Loucy (cell line): ENCODE data around the gene FRMD4A.

Experiments used
- H2AFZ ChIP-seq: fragments of 200-600 bp; sonication (generic); 2 replicates; pipeline ENCODE4 v1.6.0; 2016; ENCODE audit warnings: antibody characterized with exemption, mild to moderate bottlenecking, low read length, moderate library complexity
- H3F3A ChIP-seq: fragments of 200-600 bp; 2 replicates; pipeline ENCODE4 v1.6.0; 2016; ENCODE audit warnings: antibody characterized with exemption, low read depth, mild to moderate bottlenecking
- H3K27me3 ChIP-seq: fragments of 200-600 bp; sonication (generic); 2 replicates; pipeline ENCODE4 v1.6.1; 2014; ENCODE audit warnings: low read length, mild to moderate bottlenecking; ENCODE audit not compliant: insufficient read depth, poor library complexity, severe bottlenecking
- H3K36me3 ChIP-seq: fragments of 200-600 bp; sonication (generic); 2 replicates; pipeline ENCODE4 v1.6.1; 2016; ENCODE audit warnings: low read length; ENCODE audit not compliant: insufficient read depth
- H3K4me1 ChIP-seq: fragments of 200-600 bp; sonication (generic); 2 replicates; pipeline ENCODE4 v1.5.1; 2014; ENCODE audit warnings: low read length, mild to moderate bottlenecking; ENCODE audit not compliant: insufficient read depth, poor library complexity, severe bottlenecking
- H3K4me2 ChIP-seq: fragments of 200-600 bp; sonication (generic); 2 replicates; pipeline ENCODE4 v1.6.0; 2014; ENCODE audit warnings: antibody characterized with exemption, low read length, low read depth, mild to moderate bottlenecking; ENCODE audit not compliant: poor library complexity, severe bottlenecking
- H3K4me3 ChIP-seq: fragments of 200-600 bp; sonication (generic); 2 replicates; pipeline ENCODE4 v1.5.1; 2014; ENCODE audit warnings: low read length, mild to moderate bottlenecking, mixed read lengths; ENCODE audit not compliant: poor library complexity, severe bottlenecking
- H3K79me2 ChIP-seq: fragments of 200-600 bp; sonication (generic); 2 replicates; pipeline ENCODE4 v1.6.1; 2014; ENCODE audit warnings: low read length; ENCODE audit not compliant: insufficient read depth
- H3K9ac ChIP-seq: fragments of 200-600 bp; sonication (generic); 2 replicates; pipeline ENCODE4 v1.6.0; 2014; ENCODE audit warnings: mild to moderate bottlenecking, low read depth, low read length, moderate library complexity; ENCODE audit not compliant: poor library complexity, severe bottlenecking
- H3K9me2 ChIP-seq: fragments of 200-600 bp; sonication (generic); replicated peaks from 2 replicates; pipeline ENCODE4 v1.6.1; 2016; ENCODE audit warnings: low read depth, low read length, mixed read lengths
- H3K9me3 ChIP-seq: fragments of 200-600 bp; sonication (generic); 2 replicates; pipeline ENCODE4 v1.6.1; 2014; ENCODE audit warnings: mild to moderate bottlenecking, antibody characterized with exemption, low read length, low read depth; ENCODE audit not compliant: insufficient read depth
- H4K20me1 ChIP-seq: fragments of 200-600 bp; sonication (generic); 2 replicates; pipeline ENCODE4 v1.6.0; 2014; ENCODE audit warnings: antibody characterized with exemption, low read length, mild to moderate bottlenecking; ENCODE audit not compliant: insufficient read depth, poor library complexity, severe bottlenecking
- CTCF ChIP-seq: fragments of 200-600 bp; sonication (generic); conservative IDR thresholded peaks from 2 replicates; pipeline ENCODE4 v1.5.1; 2014; ENCODE audit warnings: mild to moderate bottlenecking, antibody characterized with exemption, low read length
- EZH2phosphoT487 ChIP-seq: fragments of 200-600 bp; IDR thresholded peaks from 2 replicates; pipeline ENCODE4 v1.6.1; 2018; ENCODE audit warnings: antibody characterized with exemption, mild to moderate bottlenecking, moderate library complexity, borderline replicate concordance

The FRMD4A gene

DNA sequence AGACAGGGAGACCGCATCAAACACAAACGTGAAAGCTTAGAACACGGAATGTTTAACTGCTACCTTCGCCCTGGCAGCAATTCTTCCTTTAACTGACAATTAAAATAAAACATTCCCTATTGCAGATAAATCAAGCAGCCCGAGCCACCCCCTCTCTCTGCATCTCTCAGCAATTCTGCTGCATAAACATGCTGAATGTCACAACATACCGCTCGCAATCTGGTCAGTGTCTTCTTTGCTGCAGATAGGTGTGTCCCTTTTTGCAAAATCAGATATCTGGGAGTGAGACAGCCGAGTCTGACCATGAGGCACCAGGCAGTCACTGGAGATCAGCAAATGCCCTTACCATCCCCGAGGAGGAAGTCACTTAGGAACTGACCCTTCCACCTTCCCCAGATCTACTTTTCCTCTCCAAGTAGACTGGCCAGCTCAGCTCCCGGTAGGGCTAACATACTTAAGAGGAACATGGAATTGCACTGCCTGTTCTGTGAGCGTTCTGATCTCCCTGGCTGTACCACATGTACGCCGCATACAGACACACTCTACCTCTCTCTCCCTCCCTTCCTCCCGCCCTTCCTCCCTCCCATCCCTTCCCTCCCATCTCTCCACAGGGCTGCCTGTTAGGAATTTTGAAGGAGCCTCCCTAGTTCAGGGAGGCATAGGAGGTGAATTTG is at the start of gene FRMD4A:
Gene FRMD4A (minus strand): TSS at position 537 of the 674 bp plus-strand sequence.
- H3K36me3 ChIP-seq = no peaks in the 10 kb centered on the region
- no peak for TF ChIP-seq CTCF
- no peak for TF ChIP-seq EZH2phosphoT487
- H3K9ac ChIP-seq = no peak within 1 kb of the TSS
- H3K4me3 ChIP-seq = no peak within 1 kb of the TSS
- H3K9me2 ChIP-seq = no peaks in the 10 kb centered on the region
- H3K4me1 ChIP-seq = peaks cover 35% of the 10 kb centered on the region
- H3K9me3 ChIP-seq = no peaks in the 10 kb centered on the region
- H2AFZ ChIP-seq = no peak within 1 kb of the TSS
- no peaks in the 10 kb centered on the region for H3K27me3 ChIP-seq
- no peaks in the 10 kb centered on the region for H4K20me1 ChIP-seq
- H3F3A ChIP-seq = no peaks in the 10 kb centered on the region
- H3K4me2 ChIP-seq = no peak within 1 kb of the TSS
- H3K79me2 ChIP-seq = no peaks in the 10 kb centered on the region

DNA sequence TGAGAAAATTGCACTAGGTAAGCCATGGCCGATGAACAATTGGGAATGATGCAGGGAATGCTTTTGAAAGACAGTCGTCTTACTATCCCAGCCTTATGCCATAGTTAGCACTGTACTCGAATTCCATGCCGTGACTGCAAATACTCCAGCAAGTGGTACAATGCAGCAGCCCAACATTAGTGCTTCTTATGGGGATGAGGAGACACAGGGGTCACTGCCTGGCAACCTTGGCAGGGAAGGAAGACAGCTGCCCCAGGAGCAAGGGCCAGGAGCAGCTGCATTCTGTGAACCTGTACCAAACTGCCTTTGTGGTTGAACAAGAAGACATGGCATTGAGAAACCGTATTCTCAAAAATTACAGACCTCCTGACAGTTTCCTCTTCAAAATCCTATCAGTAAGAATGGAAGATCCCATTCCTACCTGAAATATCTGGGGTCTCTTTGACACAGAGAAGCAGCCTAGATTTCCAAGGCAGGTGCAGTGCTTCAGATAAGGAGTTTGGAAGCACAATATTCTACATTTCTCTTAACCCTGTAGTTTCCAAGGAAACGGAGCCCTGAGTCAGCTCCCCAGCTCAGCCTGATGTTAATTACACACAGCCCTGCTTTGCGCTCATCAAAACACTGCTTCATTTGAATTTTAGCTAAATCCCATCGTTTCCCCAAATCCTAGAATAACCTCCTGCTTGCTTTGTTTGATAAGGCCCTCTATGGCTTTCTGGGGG is 49.0 kb upstream of the FRMD4A start:
- Histone ChIP-seq H3K4me2 (no peak overlapping the region), H3K4me3 (no peak overlapping the region), H3K9me2 (no peaks in the 10 kb centered on the region), H3K79me2 (no peaks in the 10 kb centered on the region), H2AFZ (no peak overlapping the region), H3K27me3 (no peaks in the 10 kb centered on the region), H3K9ac (no peak overlapping the region), H3K4me1 (peaks cover 37% of the 10 kb centered on the region), H4K20me1 (no peaks in the 10 kb centered on the region), H3K36me3 (no peaks in the 10 kb centered on the region), H3K9me3 (no peaks in the 10 kb centered on the region), H3F3A (no peaks in the 10 kb centered on the region)
- TF ChIP-seq EZH2phosphoT487 (no peak), CTCF (no peak)

DNA sequence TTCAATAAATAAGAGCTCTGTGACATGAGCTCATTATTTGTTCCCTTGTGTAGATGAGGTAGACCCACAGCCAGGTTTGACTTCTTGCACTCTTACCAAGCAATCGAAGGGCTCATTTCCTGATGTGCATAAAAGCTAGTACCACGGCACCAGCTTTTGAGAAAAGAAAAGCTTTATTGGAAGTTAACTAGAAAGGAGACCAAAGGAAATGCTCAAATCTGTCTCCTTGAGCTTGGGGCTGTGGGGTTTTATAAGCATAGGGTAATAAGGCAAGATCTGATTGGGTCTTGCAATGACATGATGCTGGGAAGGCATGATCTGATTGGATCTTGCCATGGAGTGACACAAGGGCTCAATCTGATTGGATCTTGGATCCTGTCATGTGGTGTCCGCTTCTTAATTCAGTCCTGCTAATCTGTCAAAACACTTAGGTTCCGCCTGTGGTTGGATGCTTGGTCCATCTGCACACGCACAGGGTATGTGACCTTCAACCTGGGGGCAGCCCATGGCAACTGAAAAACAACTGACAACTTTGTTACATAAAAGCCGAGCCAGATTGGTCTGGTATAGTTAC is 47.8 kb upstream of the FRMD4A start:
- H2AFZ ChIP-seq = no peak overlapping the region
- no peaks in the 10 kb centered on the region for H4K20me1 ChIP-seq
- H3K9ac ChIP-seq = no peak overlapping the region
- TF ChIP-seq EZH2phosphoT487 (no peak), CTCF (no peak)
- H3F3A ChIP-seq = no peaks in the 10 kb centered on the region
- H3K79me2 ChIP-seq = no peaks in the 10 kb centered on the region
- H3K9me2 ChIP-seq = no peaks in the 10 kb centered on the region
- peak overlapping the region; percentile 13 for H3K4me3 ChIP-seq
- no peaks in the 10 kb centered on the region for H3K27me3 ChIP-seq
- H3K9me3 ChIP-seq = no peaks in the 10 kb centered on the region
- H3K36me3 ChIP-seq = no peaks in the 10 kb centered on the region
- H3K4me1 ChIP-seq = peaks cover 46% of the 10 kb centered on the region
- H3K4me2 ChIP-seq = peak overlapping the region; percentile 37
